GM12878 (cell line): Measurements from ENCODE around the gene GDNF. TPM values are rescaled to one million over a fixed set of nuclear protein-coding genes. Genes with fewer than 3 reads are reported as not detected.
A peak's percentile ranks its signal among the peaks of the same experiment; 100 is the strongest.

Experiments used
- ATAC-seq: fragments of 200-7000 bp; cut with Tn5 transposase; 3 replicates; pipeline ENCODE4 v1.9.1; 2020; ENCODE audit warnings: mild to moderate bottlenecking, moderate library complexity
- BruUV-seq: library from RNA; stranded (reverse); fragments of 400-500 nt; replicated peaks from 2 replicates; lab custom pipeline; 2021; lab: Mats Ljungman, UMichigan
- CTCF ChIA-PET: fragments of 300-600 bp; sonication (Branson Sonifier 250); formaldehyde crosslinking; extraction: SDS; loops from one replicate; lab custom pipeline; 2021; ENCODE audit warnings: inconsistent platforms; lab: Yijun Ruan, JAX
- POLR2A ChIA-PET: fragments of 350-600 bp; formaldehyde crosslinking; extraction: SDS; loops from one replicate; lab custom pipeline; 2021; ENCODE audit warnings: inconsistent platforms; lab: Charles Lee
- RAD21 ChIA-PET: fragments of 300-600 bp; sonication (Branson Sonifier 250); formaldehyde crosslinking; loops from one replicate; lab custom pipeline; 2023; ENCODE audit warnings: antibody characterized with exemption; ENCODE audit not compliant: unreplicated experiment; lab: Charles Lee
- SMC1A ChIA-PET: fragments of 300-600 bp; sonication (Branson Sonifier 250); formaldehyde crosslinking; loops from one replicate; lab custom pipeline; 2023; ENCODE audit not compliant: unreplicated experiment, uncharacterized antibody; lab: Charles Lee
- DNase-seq: peaks from one replicate; pipeline ENCODE4 v3.0.0-alpha.2; 2011; ENCODE audit warnings: low read depth, low spot score
- FAIRE-seq: peaks from 3 replicates; lab custom pipeline; 2011; peaks lifted over from hg19 to GRCh38; lab: Jason Lieb, UNC
- H2AFZ ChIP-seq: 2 replicates; pipeline ENCODE4 v1.6.0; 2011; ENCODE audit warnings: low read depth, low read length, control low read depth; ENCODE audit not compliant: control insufficient read depth
- H3K27ac ChIP-seq: 2 replicates; pipeline ENCODE4 v1.5.1; 2011; ENCODE audit warnings: control low read depth; ENCODE audit not compliant: control insufficient read depth, insufficient read depth
- H3K27me3 ChIP-seq, 2 experiments: replicated peaks in 1 of 2; 2 replicates each; pipeline versions ENCODE4 v1.6.0 to v1.6.1; 2011; ENCODE audit warnings: low read length in 1 of 2; ENCODE audit not compliant: control insufficient read depth in 2 of 2, insufficient read depth in 2 of 2
- H3K36me3 ChIP-seq, 2 experiments: 2 replicates each; pipeline ENCODE4 v1.5.1; 2011; ENCODE audit warnings: low read length in 1 of 2; ENCODE audit not compliant: control insufficient read depth in 2 of 2, insufficient read depth in 2 of 2
- H3K4me1 ChIP-seq: 2 replicates; pipeline ENCODE4 v1.6.1; 2011; ENCODE audit warnings: mild to moderate bottlenecking, low read length, moderate library complexity, mixed read lengths; ENCODE audit not compliant: control insufficient read depth, insufficient read depth
- H3K4me2 ChIP-seq: 2 replicates; pipeline ENCODE4 v1.6.0; 2011; ENCODE audit warnings: control low read depth; ENCODE audit not compliant: control insufficient read depth, insufficient read depth
- H3K4me3 ChIP-seq: fragments of 200-600 bp; sonication (generic); 2 replicates; pipeline ENCODE4 v1.5.1; 2016
- H3K79me2 ChIP-seq: 2 replicates; pipeline ENCODE4 v1.6.0; 2011; ENCODE audit warnings: low read length; ENCODE audit not compliant: control insufficient read depth, insufficient read depth
- H3K9ac ChIP-seq: 2 replicates; pipeline ENCODE4 v1.8.0; 2011; ENCODE audit warnings: low read length, control low read depth, mixed read lengths; ENCODE audit not compliant: control insufficient read depth, insufficient read depth
- H3K9me3 ChIP-seq: replicated peaks from 3 replicates; pipeline ENCODE4 v1.5.1; 2011; ENCODE audit warnings: mild to moderate bottlenecking, low read length; ENCODE audit not compliant: control insufficient read depth, insufficient read depth
- H4K20me1 ChIP-seq: 2 replicates; pipeline ENCODE4 v1.6.0; 2011; ENCODE audit not compliant: control insufficient read depth, insufficient read depth
- BHLHE40 ChIP-seq, 2 experiments: fragments of 450-650 bp in 1 of 2; IDR thresholded peaks; 2 replicates each; pipeline ENCODE4 v1.6.1; 2011 to 2017; ENCODE audit warnings: low read depth in 2 of 2, borderline replicate concordance in 1 of 2, improper control_type of control experiment in 1 of 2, low read length in 1 of 2, mild to moderate bottlenecking in 1 of 2
- BMI1 ChIP-seq: fragments of 450-650 bp; IDR thresholded peaks from 2 replicates; pipeline ENCODE4 v1.6.1; 2016; ENCODE audit warnings: mild to moderate bottlenecking, moderate library complexity, borderline replicate concordance
- JUNB ChIP-seq: IDR thresholded peaks from 2 replicates; pipeline ENCODE4 v1.6.1; 2016; ENCODE audit warnings: antibody characterized with exemption, mild to moderate bottlenecking
- KLF5 ChIP-seq: fragments of 450-650 bp; IDR thresholded peaks from 2 replicates; pipeline ENCODE4 v1.6.1; 2014; ENCODE audit warnings: mild to moderate bottlenecking; ENCODE audit not compliant: partially characterized antibody
- MTA2 ChIP-seq: fragments of 450-650 bp; IDR thresholded peaks from 2 replicates; pipeline ENCODE4 v1.6.1; 2016; ENCODE audit warnings: low read depth, mild to moderate bottlenecking, moderate library complexity
- NFYA ChIP-seq: IDR thresholded peaks from 2 replicates; pipeline ENCODE4 v1.6.1; 2011; ENCODE audit warnings: low read depth, mild to moderate bottlenecking, low read length, improper control_type of control experiment, borderline replicate concordance
- NFYB ChIP-seq: IDR thresholded peaks from 2 replicates; pipeline ENCODE4 v1.6.1; 2011; ENCODE audit warnings: low read depth, mild to moderate bottlenecking, low read length, improper control_type of control experiment, moderate library complexity; ENCODE audit not compliant: insufficient read depth
- POU2F2 ChIP-seq: IDR thresholded peaks from 3 replicates; pipeline ENCODE4 v1.6.1; 2011; ENCODE audit warnings: low read depth, mild to moderate bottlenecking, low read length, borderline replicate concordance
- RB1 ChIP-seq: fragments of 450-650 bp; formaldehyde crosslinking; IDR thresholded peaks from 2 replicates; pipeline ENCODE4 v1.6.1; 2017; ENCODE audit warnings: mild to moderate bottlenecking, borderline replicate concordance
- SPI1 ChIP-seq: IDR thresholded peaks from 2 replicates; pipeline ENCODE4 v1.6.1; 2011; ENCODE audit warnings: low read depth, mild to moderate bottlenecking, low read length, moderate library complexity, borderline replicate concordance; ENCODE audit not compliant: insufficient read depth
- SUZ12 ChIP-seq: fragments of 200-600 bp; sonication (generic); IDR thresholded peaks from one replicate; pipeline ENCODE4 v1.6.1; 2018; ENCODE audit warnings: antibody characterized with exemption, mild to moderate bottlenecking; ENCODE audit not compliant: unreplicated experiment
- YY1 ChIP-seq: IDR thresholded peaks from 2 replicates; pipeline ENCODE4 v1.6.1; 2011; ENCODE audit warnings: low read depth, mild to moderate bottlenecking, low read length
- WGBS: methylation state at CpG from one replicate; pipeline ENCODE4 v1.1.6; 2016; ENCODE audit warnings: low lambda C conversion rate; ENCODE audit not compliant: insufficient replicate concordance, insufficient coverage; ENCODE audit errors: missing lambda C conversion rate; 5-methylcytosine and 5-hydroxymethylcytosine counted together
- in situ Hi-C: fragments of 300-500 bp; cut with MboI; formaldehyde crosslinking; loops from 9 replicates; pipeline ENCODE4 v1.14.3; 2018; ENCODE audit warnings: mixed read lengths
- intact Hi-C: fragments of 100-400 bp; cut with micrococcal nuclease; formaldehyde crosslinking; loops from one replicate; pipeline ENCODE4 v1.14.2; 2022; ENCODE audit not compliant: unreplicated experiment
- polyA plus RNA-seq, 11 experiments: library from polyadenylated mRNA; depleted of rRNA in 4 of 11; unstranded in 6 of 11; stranded (reverse) in 5 of 11; fragments of >200 nt; fragmentation: Nextera tagmentation in 4 of 11; fragmentation: Illumina TruSeq in 1 of 11; extraction: Ambion mirVana in 4 of 11; extraction: Trizol in 1 of 11; gene quantifications; 1 replicate in 1 of 11; 2 replicates in 10 of 11; pipeline versions ENCODE4 v1.2.1 to v1.2.3, GENCODE V29; 2011 to 2016; ENCODE audit warnings: inconsistent platforms in 2 of 11, missing spikeins in 2 of 11, low read depth in 1 of 11
- total RNA-seq, 4 experiments: library from RNA; depleted of rRNA in 3 of 4; stranded (reverse); fragments of >200 nt in 3 of 4; fragmentation: Illumina TruSeq in 1 of 4; extraction: Trizol in 1 of 4; gene quantifications; 2 replicates each; pipeline versions ENCODE4 v1.2.1 to v1.2.3, GENCODE V29; 2013 to 2021
- TF ChIP-seq, protein P1 (sequence below): IDR thresholded peaks from 2 replicates; pipeline ENCODE4 v1.6.1; 2012; ENCODE audit warnings: mild to moderate bottlenecking, low read depth, low read length

Gene GDNF
- total and polyA plus RNA-seq, 10 of the 15 experiments (the other 5 are each of a cell fraction or from before 2014, with no cell fraction given), result not detected

DNA sequence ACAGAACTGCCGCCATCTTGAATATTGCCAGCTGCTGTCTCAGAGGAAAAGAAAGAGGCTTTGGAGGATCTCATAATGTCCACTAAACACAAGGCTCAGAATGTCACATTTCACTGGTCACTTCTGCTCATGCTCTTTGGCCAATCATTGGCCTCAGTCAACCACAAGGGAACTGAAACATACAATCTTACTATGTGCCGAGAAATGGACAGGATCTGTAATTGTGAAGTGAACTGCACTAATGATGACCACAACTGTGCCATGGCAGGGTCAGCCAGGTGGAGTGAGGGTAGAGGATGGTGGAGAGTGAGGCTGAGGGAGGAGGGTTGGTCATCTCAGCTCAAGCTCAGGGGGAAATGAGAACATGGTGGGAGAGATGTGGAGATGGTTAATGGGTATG is 32.8 kb downstream of the GDNF start:
- H3K36me3 ChIP-seq, result no peaks in the 10 kb centered on the region
- H3K4me1 ChIP-seq, result peaks cover 4% of the 10 kb centered on the region; the same call in 1 of the 2 replicates
- no TSS peak for BruUV-seq
- no peak overlapping the region for H3K9ac ChIP-seq
- TF ChIP-seq MTA2, result peak; percentile 53; the same call in 1 of the 2 replicates
- TF ChIP-seq SPI1, result peak; percentile 78
- peak; percentile 63; the same call in 1 of the 2 replicates for TF ChIP-seq YY1
- TF ChIP-seq NFYB, result peak; percentile 46; the same call in 1 of the 2 replicates
- TF ChIP-seq KLF5, result no peak
- peak in 1 of 2 experiments; percentile 9; a peak in 1 of 4 replicates for TF ChIP-seq BHLHE40 (IDR thresholded peaks at IDR 0.05; ENCODE audit: borderline replicate concordance in 1 of 2, low read depth in 2 of 2, low read length in 1 of 2)
- intact Hi-C loops, result no loop called here
- no peak overlapping the region for H3K4me2 ChIP-seq
- H3K79me2 ChIP-seq, result no peaks in the 10 kb centered on the region
- H3K27me3 ChIP-seq, result no peaks in the 10 kb centered on the region
- in situ Hi-C loops, result no loop called here
- SMC1A ChIA-PET, result no interaction called here
- CTCF ChIA-PET, result interaction anchor here (0.7 kb wide), 1 partner anchor 13 kb away, joined by 3 read pairs; no protein-coding TSS in a partner anchor
- H3K27ac ChIP-seq, result no peak overlapping the region
- H3K4me3 ChIP-seq, result no peak overlapping the region
- whole genome bisulfite sequencing, result 48% methylated on average over 2 of the region's 2 CpGs
- FAIRE-seq (no peak), DNase-seq (no peak), ATAC-seq (peak; percentile 78)
- POLR2A ChIA-PET, result no interaction called here
- no peaks in the 10 kb centered on the region for H4K20me1 ChIP-seq
- RAD21 ChIA-PET, result no interaction called here
- no peak overlapping the region for H2AFZ ChIP-seq
- no peaks in the 10 kb centered on the region; the same call in 2 of the 3 replicates for H3K9me3 ChIP-seq

DNA sequence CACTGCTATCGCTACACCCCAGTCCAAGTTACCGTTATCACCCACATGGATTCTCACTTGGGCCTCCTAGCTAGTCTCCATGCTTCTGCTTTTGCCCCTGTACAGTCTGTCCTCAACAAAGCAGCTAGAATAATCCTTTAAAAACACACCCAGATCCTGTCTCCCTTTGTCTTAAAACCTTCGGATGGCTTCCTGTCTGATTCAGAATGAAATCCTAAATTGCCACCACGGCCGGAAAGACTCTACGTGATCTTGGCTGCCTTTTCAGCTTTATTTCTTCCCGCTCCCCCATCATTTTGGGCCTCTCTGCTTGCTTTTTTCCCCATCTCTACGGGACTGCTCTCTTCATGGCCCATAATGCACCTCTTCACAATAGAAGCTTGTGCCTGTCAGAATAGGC is 33.4 kb downstream of the GDNF start:
- no peaks in the 10 kb centered on the region for H3K27me3 ChIP-seq
- RAD21 ChIA-PET, result no interaction called here
- no peak overlapping the region for H3K4me2 ChIP-seq
- in situ Hi-C loops, result no loop called here
- 59% methylated on average over 8 of the region's 8 CpGs for WGBS
- H2AFZ ChIP-seq, result no peak overlapping the region
- CTCF ChIA-PET, result interaction anchor here (0.7 kb wide), 1 partner anchor 13 kb away, joined by 3 read pairs; no protein-coding TSS in a partner anchor
- H3K79me2 ChIP-seq, result no peaks in the 10 kb centered on the region
- H3K4me3 ChIP-seq, result no peak overlapping the region
- no peaks in the 10 kb centered on the region for H3K4me1 ChIP-seq
- ATAC-seq (no peak), FAIRE-seq (no peak), DNase-seq (no peak)
- H3K27ac ChIP-seq, result no peak overlapping the region
- no TSS peak for BruUV-seq
- no peaks in the 10 kb centered on the region for H3K36me3 ChIP-seq
- H3K9me3 ChIP-seq, result no peaks in the 10 kb centered on the region; the same call in 2 of the 3 replicates
- intact Hi-C loops, result no loop called here
- POLR2A ChIA-PET, result no interaction called here
- no peak overlapping the region for H3K9ac ChIP-seq
- no peaks in the 10 kb centered on the region for H4K20me1 ChIP-seq
- SMC1A ChIA-PET, result no interaction called here
- TF ChIP-seq BMI1, result no peak
- TF ChIP-seq JUNB, result no peak
- TF ChIP-seq SUZ12, result no peak
- TF ChIP-seq POU2F2, result no peak
- no peak for TF ChIP-seq RB1
- TF ChIP-seq, protein P1, sequence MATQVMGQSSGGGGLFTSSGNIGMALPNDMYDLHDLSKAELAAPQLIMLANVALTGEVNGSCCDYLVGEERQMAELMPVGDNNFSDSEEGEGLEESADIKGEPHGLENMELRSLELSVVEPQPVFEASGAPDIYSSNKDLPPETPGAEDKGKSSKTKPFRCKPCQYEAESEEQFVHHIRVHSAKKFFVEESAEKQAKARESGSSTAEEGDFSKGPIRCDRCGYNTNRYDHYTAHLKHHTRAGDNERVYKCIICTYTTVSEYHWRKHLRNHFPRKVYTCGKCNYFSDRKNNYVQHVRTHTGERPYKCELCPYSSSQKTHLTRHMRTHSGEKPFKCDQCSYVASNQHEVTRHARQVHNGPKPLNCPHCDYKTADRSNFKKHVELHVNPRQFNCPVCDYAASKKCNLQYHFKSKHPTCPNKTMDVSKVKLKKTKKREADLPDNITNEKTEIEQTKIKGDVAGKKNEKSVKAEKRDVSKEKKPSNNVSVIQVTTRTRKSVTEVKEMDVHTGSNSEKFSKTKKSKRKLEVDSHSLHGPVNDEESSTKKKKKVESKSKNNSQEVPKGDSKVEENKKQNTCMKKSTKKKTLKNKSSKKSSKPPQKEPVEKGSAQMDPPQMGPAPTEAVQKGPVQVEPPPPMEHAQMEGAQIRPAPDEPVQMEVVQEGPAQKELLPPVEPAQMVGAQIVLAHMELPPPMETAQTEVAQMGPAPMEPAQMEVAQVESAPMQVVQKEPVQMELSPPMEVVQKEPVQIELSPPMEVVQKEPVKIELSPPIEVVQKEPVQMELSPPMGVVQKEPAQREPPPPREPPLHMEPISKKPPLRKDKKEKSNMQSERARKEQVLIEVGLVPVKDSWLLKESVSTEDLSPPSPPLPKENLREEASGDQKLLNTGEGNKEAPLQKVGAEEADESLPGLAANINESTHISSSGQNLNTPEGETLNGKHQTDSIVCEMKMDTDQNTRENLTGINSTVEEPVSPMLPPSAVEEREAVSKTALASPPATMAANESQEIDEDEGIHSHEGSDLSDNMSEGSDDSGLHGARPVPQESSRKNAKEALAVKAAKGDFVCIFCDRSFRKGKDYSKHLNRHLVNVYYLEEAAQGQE, result no peak
- TF ChIP-seq NFYA, result no peak
